Mesenchymal stem cell (in vitro differentiated cells and primary cell): ENCODE results near the gene KSR1.
A peak's percentile ranks its signal among the peaks of the same experiment; 100 is the strongest.
"Not testable (repeated sequence)": the region's sequence is repeated elsewhere in the genome, so short reads cannot be mapped to it uniquely, and the experiment has no call there.

Experiments
- DNase-seq: peaks from one replicate; pipeline ENCODE4 v3.0.0-alpha.2; 2013
- H2AFZ ChIP-seq: one replicate; pipeline ENCODE4 v1.6.1; 2013; ENCODE audit warnings: low read depth, mild to moderate bottlenecking, control low read depth, inconsistent platforms, low read length, moderate library complexity
- H2AK5ac ChIP-seq: 2 replicates; pipeline ENCODE4 v1.6.1; 2013; ENCODE audit warnings: low read length, moderate library complexity, mild to moderate bottlenecking, inconsistent platforms; ENCODE audit not compliant: severe bottlenecking
- H2BK120ac ChIP-seq: one replicate; pipeline ENCODE4 v1.6.1; 2013; ENCODE audit warnings: low read depth, mild to moderate bottlenecking, inconsistent platforms, low read length, moderate library complexity
- H2BK12ac ChIP-seq, 2 experiments: one replicate each; pipeline ENCODE4 v1.6.1; 2013; ENCODE audit warnings: inconsistent platforms in 2 of 2, low read length in 2 of 2, mild to moderate bottlenecking in 2 of 2, moderate library complexity in 2 of 2, control low read depth in 1 of 2
- H2BK15ac ChIP-seq: one replicate; pipeline ENCODE4 v1.6.1; 2013; ENCODE audit warnings: mild to moderate bottlenecking, low read depth, inconsistent platforms; ENCODE audit not compliant: poor library complexity, severe bottlenecking
- H2BK5ac ChIP-seq: 2 replicates; pipeline ENCODE4 v1.6.1; 2013; ENCODE audit warnings: low read depth, mild to moderate bottlenecking, low read length, control low read depth, inconsistent platforms; ENCODE audit not compliant: poor library complexity, severe bottlenecking
- H3K14ac ChIP-seq, 2 experiments: one replicate each; pipeline ENCODE4 v1.6.1; 2013; ENCODE audit warnings: inconsistent platforms in 2 of 2, low read length in 2 of 2, control low read depth in 1 of 2, mild to moderate bottlenecking in 1 of 2, moderate library complexity in 1 of 2
- H3K18ac ChIP-seq, 2 experiments: one replicate each; pipeline ENCODE4 v1.6.1; 2013; ENCODE audit warnings: inconsistent platforms in 2 of 2, low read length in 2 of 2, control low read depth in 1 of 2, low read depth in 1 of 2, mild to moderate bottlenecking in 1 of 2
- H3K23ac ChIP-seq, 2 experiments: one replicate each; pipeline ENCODE4 v1.6.1; 2013; ENCODE audit warnings: inconsistent platforms in 2 of 2, low read length in 2 of 2, mild to moderate bottlenecking in 2 of 2, moderate library complexity in 2 of 2, control low read depth in 1 of 2
- H3K27ac ChIP-seq: 2 replicates; pipeline ENCODE4 v1.5.1; 2013; ENCODE audit warnings: mild to moderate bottlenecking, moderate library complexity, low read length, control low read depth, inconsistent platforms; ENCODE audit not compliant: poor library complexity, severe bottlenecking
- H3K27me3 ChIP-seq, 2 experiments: 2 replicates each; pipeline versions ENCODE4 v1.6.1 to v1.7.0; 2013; ENCODE audit warnings: low read length in 2 of 2, mild to moderate bottlenecking in 2 of 2, moderate library complexity in 2 of 2, control low read depth in 1 of 2, inconsistent platforms in 1 of 2; ENCODE audit not compliant: control insufficient read depth in 1 of 2, insufficient read depth in 1 of 2
- H3K36me3 ChIP-seq, 2 experiments: 2 replicates each; pipeline versions ENCODE4 v1.6.1 to v1.7.0; 2013; ENCODE audit warnings: low read length in 2 of 2, control low read depth in 1 of 2, inconsistent platforms in 1 of 2, low read depth in 1 of 2, mild to moderate bottlenecking in 1 of 2; ENCODE audit not compliant: insufficient read depth in 2 of 2, control insufficient read depth in 1 of 2
- H3K4ac ChIP-seq, 2 experiments: one replicate each; pipeline ENCODE4 v1.6.1; 2013; ENCODE audit warnings: inconsistent platforms in 2 of 2, low read length in 2 of 2, mild to moderate bottlenecking in 2 of 2, moderate library complexity in 2 of 2, control low read depth in 1 of 2, low read depth in 1 of 2
- H3K4me1 ChIP-seq: 2 replicates; pipeline ENCODE4 v1.6.1; 2013; ENCODE audit warnings: low read depth, low read length, control low read depth; ENCODE audit not compliant: control insufficient read depth, insufficient read depth
- H3K4me2 ChIP-seq: 2 replicates; pipeline ENCODE4 v1.6.1; 2013; ENCODE audit warnings: low read length, mild to moderate bottlenecking, inconsistent platforms; ENCODE audit not compliant: poor library complexity, severe bottlenecking
- H3K4me3 ChIP-seq, 2 experiments: 2 replicates each; pipeline versions ENCODE4 v1.5.1 to v1.7.0; 2013; ENCODE audit warnings: low read length in 2 of 2, mild to moderate bottlenecking in 2 of 2, control low read depth in 1 of 2, low read depth in 1 of 2; ENCODE audit not compliant: insufficient read depth in 1 of 2
- H3K79me1 ChIP-seq: replicated peaks from 2 replicates; pipeline ENCODE4 v1.6.1; 2013; ENCODE audit warnings: mild to moderate bottlenecking, control low read depth, low read length, inconsistent platforms; ENCODE audit not compliant: poor library complexity, severe bottlenecking
- H3K9ac ChIP-seq: 2 replicates; pipeline ENCODE4 v1.7.0; 2013; ENCODE audit warnings: mild to moderate bottlenecking, low read length, moderate library complexity
- H3K9me3 ChIP-seq: 2 replicates; pipeline ENCODE4 v1.7.0; 2013; ENCODE audit warnings: mild to moderate bottlenecking, low read length; ENCODE audit not compliant: control insufficient read depth
- H4K8ac ChIP-seq: one replicate; pipeline ENCODE4 v1.6.1; 2013; ENCODE audit warnings: inconsistent platforms, mild to moderate bottlenecking, low read length, moderate library complexity
- H4K91ac ChIP-seq: one replicate; pipeline ENCODE4 v1.6.1; 2013; ENCODE audit warnings: mild to moderate bottlenecking, low read length, inconsistent platforms
- WGBS: methylation state at CpG from one replicate; pipeline ENCODE4 v1.1.7; 2013; ENCODE audit warnings: mixed read lengths; 5-methylcytosine and 5-hydroxymethylcytosine counted together

KSR1 gene

GRCh38 chr17:27433521-27433920, 22.7 kb upstream of the KSR1 start:
- Histone ChIP-seq H2BK15ac (no peak overlapping the region), H3K4me2 (no peak overlapping the region), H3K23ac (no peak overlapping the region), H3K27ac (no peak overlapping the region), H3K9ac (no peak overlapping the region), H3K9me3 (no peaks in the 10 kb centered on the region), H2BK120ac (no peak overlapping the region), H3K27me3 (peaks cover 0 to 6% of the 10 kb centered on the region in 2 experiments), H2BK5ac (no peak overlapping the region), H2BK12ac (no peak overlapping the region), H3K79me1 (no peaks in the 10 kb centered on the region), H3K4me3 (no peak overlapping the region), H2AK5ac (no peak overlapping the region), H4K91ac (no peak overlapping the region), H3K14ac (peak overlapping the region in 1 of 2 experiments; percentile 46), H3K4me1 (peaks cover 3% of the 10 kb centered on the region), H3K36me3 (no peaks in the 10 kb centered on the region), H2AFZ (no peak overlapping the region), H3K4ac (no peak overlapping the region), H3K18ac (no peak overlapping the region), H4K8ac (no peak overlapping the region)
- DNase-seq = no peak
- WGBS = 85% methylated on average over 7 of the region's 8 CpGs

- H3K27ac ChIP-seq, H3K23ac ChIP-seq, H3K79me1 ChIP-seq, H3K4me1 ChIP-seq, H2AFZ ChIP-seq, H3K36me3 ChIP-seq, H3K4me3 ChIP-seq, H3K14ac ChIP-seq, H3K9me3 ChIP-seq, H3K9ac ChIP-seq, H3K18ac ChIP-seq, H3K4ac ChIP-seq, H2BK5ac ChIP-seq, H2BK12ac ChIP-seq, H2BK120ac ChIP-seq, H4K91ac ChIP-seq, H4K8ac ChIP-seq, H2BK15ac ChIP-seq, H3K4me2 ChIP-seq, H2AK5ac ChIP-seq: not testable (repeated sequence)
- peaks cover 0 to 11% of the 10 kb centered on the region in 2 experiments for H3K27me3 ChIP-seq
- WGBS = 96% methylated on average over 5 of the region's 6 CpGs
- peak; percentile 21 for DNase-seq
Observed at GRCh38 chr17:27435431-27436070, 20.7 kb upstream of the KSR1 start.

- H3K9me3 ChIP-seq = no peaks in the 10 kb centered on the region
- H4K8ac ChIP-seq = no peak overlapping the region
- peaks cover 7% of the 10 kb centered on the region for H3K4me1 ChIP-seq
- no peak overlapping the region for H3K4me3 ChIP-seq
- no peak overlapping the region for H3K14ac ChIP-seq
- H4K91ac ChIP-seq = no peak overlapping the region
- no peak overlapping the region for H2AFZ ChIP-seq
- no peak overlapping the region for H2BK5ac ChIP-seq
- WGBS = 89% methylated on average over 10 of the region's 10 CpGs
- no peak overlapping the region for H3K4me2 ChIP-seq
- H3K4ac ChIP-seq = no peak overlapping the region
- H2BK15ac ChIP-seq = no peak overlapping the region
- no peak overlapping the region for H3K23ac ChIP-seq
- no peaks in the 10 kb centered on the region for H3K36me3 ChIP-seq
- H3K18ac ChIP-seq = peak overlapping the region in 1 of 2 experiments; percentile 22
- no peak overlapping the region for H2AK5ac ChIP-seq
- no peak for DNase-seq
- H3K27ac ChIP-seq = no peak overlapping the region
- H3K79me1 ChIP-seq = no peaks in the 10 kb centered on the region
- H3K27me3 ChIP-seq = peaks cover 0 to 8% of the 10 kb centered on the region in 2 experiments
- no peak overlapping the region for H3K9ac ChIP-seq
- no peak overlapping the region for H2BK120ac ChIP-seq
- no peak overlapping the region for H2BK12ac ChIP-seq
Observed at GRCh38 chr17:27438348-27438998, 17.8 kb upstream of the KSR1 start.

- DNase-seq = no peak
- H3K27me3 ChIP-seq = peaks cover 0 to 8% of the 10 kb centered on the region in 2 experiments
- H3K14ac ChIP-seq = no peak overlapping the region
- no peak overlapping the region for H2BK15ac ChIP-seq
- H3K23ac ChIP-seq = no peak overlapping the region
- no peak overlapping the region for H3K9ac ChIP-seq
- H2BK120ac ChIP-seq = no peak overlapping the region
- no peak overlapping the region for H3K18ac ChIP-seq
- H3K79me1 ChIP-seq = no peaks in the 10 kb centered on the region
- H4K91ac ChIP-seq = no peak overlapping the region
- H3K27ac ChIP-seq = no peak overlapping the region
- H2AFZ ChIP-seq = no peak overlapping the region
- no peak overlapping the region for H3K4me3 ChIP-seq
- H3K4me2 ChIP-seq = no peak overlapping the region
- H3K36me3 ChIP-seq = no peaks in the 10 kb centered on the region
- H2AK5ac ChIP-seq = no peak overlapping the region
- no peak overlapping the region for H2BK5ac ChIP-seq
- H3K9me3 ChIP-seq = no peaks in the 10 kb centered on the region
- no peak overlapping the region for H3K4ac ChIP-seq
- H3K4me1 ChIP-seq = peaks cover 9% of the 10 kb centered on the region
- no peak overlapping the region for H4K8ac ChIP-seq
- 86% methylated on average over 3 of the region's 4 CpGs for WGBS
- no peak overlapping the region for H2BK12ac ChIP-seq
Observed at GRCh38 chr17:27439342-27439741, 16.9 kb upstream of the KSR1 start.
